HG03175 (cell line): ENCODE results near the gene ARMC8.

ENCODE experiments used
- ATAC-seq: cut with Tn5 transposase; IDR thresholded peaks from one replicate; pipeline ENCODE4 v1.9.1; 2021; ENCODE audit warnings: mild to moderate bottlenecking, moderate library complexity; ENCODE audit not compliant: unreplicated experiment

Gene ARMC8

GRCh38 chr3:138241676-138242075, 54.6 kb downstream of the ARMC8 start:
- ATAC-seq = no peak

- no peak for ATAC-seq
Observed at GRCh38 chr3:138242466-138242865, 55.4 kb downstream of the ARMC8 start.

GRCh38 chr3:138245026-138245425, 57.9 kb downstream of the ARMC8 start:
- ATAC-seq = no peak

GRCh38 chr3:138249636-138250035, 62.5 kb downstream of the ARMC8 start:
- ATAC-seq = no peak

GRCh38 chr3:138253609-138254008, 66.5 kb downstream of the ARMC8 start:
- ATAC-seq = no peak

- ATAC-seq = no peak
Observed at GRCh38 chr3:138254216-138254615, 67.1 kb downstream of the ARMC8 start.

GRCh38 chr3:138256022-138256421, 68.9 kb downstream of the ARMC8 start:
- no peak for ATAC-seq

- no peak for ATAC-seq
Observed at GRCh38 chr3:138257986-138258385, 70.9 kb downstream of the ARMC8 start.

GRCh38 chr3:138259126-138259525, 72.0 kb downstream of the ARMC8 start:
- ATAC-seq = no peak

- no peak for ATAC-seq
Observed at GRCh38 chr3:138260611-138261010, 73.5 kb downstream of the ARMC8 start.

- no peak for ATAC-seq
Observed at GRCh38 chr3:138263104-138263503, 76.0 kb downstream of the ARMC8 start.

GRCh38 chr3:138265745-138266144, 78.6 kb downstream of the ARMC8 start:
- ATAC-seq = no peak

- ATAC-seq = no peak
Observed at GRCh38 chr3:138267083-138267482, 80.0 kb downstream of the ARMC8 start.

- no peak for ATAC-seq
Observed at GRCh38 chr3:138270245-138270644, 83.1 kb downstream of the ARMC8 start.

GRCh38 chr3:138271189-138271794, 84.2 kb downstream of the ARMC8 start:
- no peak for ATAC-seq

- ATAC-seq = no peak
Observed at GRCh38 chr3:138281561-138281960, 94.5 kb downstream of the ARMC8 start.

- ATAC-seq = no peak
Observed at GRCh38 chr3:138282836-138283235, 95.7 kb downstream of the ARMC8 start.

- no peak for ATAC-seq
Observed at GRCh38 chr3:138284079-138284478, 97.0 kb downstream of the ARMC8 start.

GRCh38 chr3:138284957-138285477, 97.9 kb downstream of the ARMC8 start:
- no peak for ATAC-seq

GRCh38 chr3:138289260-138289659, 102.2 kb downstream of the ARMC8 start:
- ATAC-seq = no peak

- no peak for ATAC-seq
Observed at GRCh38 chr3:138289701-138290100, 102.6 kb downstream of the ARMC8 start.

- no peak for ATAC-seq
Observed at GRCh38 chr3:138296639-138297038, 109.5 kb downstream of the ARMC8 start.

- ATAC-seq = no peak
Observed at GRCh38 chr3:138297059-138297607, 110.0 kb downstream of the ARMC8 start.
